K562 (cell line): ENCODE data around the gene PPIL6. TPM values are rescaled to one million over a fixed set of nuclear protein-coding genes. Genes with fewer than 3 reads are reported as not detected.

Source experiments
- ATAC-seq: fragments of 200-7000 bp; cut with Tn5 transposase; 3 replicates; pipeline ENCODE4 v1.9.1; 2020; ENCODE audit warnings: moderate library complexity
- BruUV-seq: library from RNA; stranded (reverse); fragments of 400-500 nt; replicated peaks from 2 replicates; lab custom pipeline; 2021; lab: Mats Ljungman, UMichigan
- CTCF ChIA-PET: fragments of 300-600 bp; formaldehyde crosslinking; extraction: SDS; loops from one replicate; lab custom pipeline; 2021; ENCODE audit warnings: low intra/inter-chr PET ratio; lab: Yijun Ruan, JAX
- POLR2A ChIA-PET: fragments of 300-600, 350-650 bp; sonication (Branson Sonifier 250); formaldehyde crosslinking; extraction: SDS; loops from one replicate; lab custom pipeline; 2021; ENCODE audit warnings: antibody characterized with exemption, inconsistent platforms; lab: Yijun Ruan, JAX
- DNase-seq, 4 experiments: peaks; one replicate each; pipeline versions ENCODE4 v3.0.0 to v3.0.0-alpha.2; 2011 to 2018; ENCODE audit warnings: low spot score in 3 of 4, mixed read lengths in 3 of 4; ENCODE audit errors: extremely low read depth in 1 of 4
- FAIRE-seq: peaks from 2 replicates; lab custom pipeline; 2011; peaks lifted over from hg19 to GRCh38; lab: Jason Lieb, UNC
- H2AFZ ChIP-seq: 2 replicates; pipeline ENCODE4 v1.6.0; 2011; ENCODE audit warnings: low read depth, low read length, control low read depth, inconsistent platforms
- H3K27ac ChIP-seq: fragments of 200-600 bp; 3 replicates; pipeline ENCODE4 v1.8.0; 2011; ENCODE audit warnings: low read depth, mild to moderate bottlenecking, control low read depth, inconsistent platforms, low read length, moderate library complexity, mixed read lengths; ENCODE audit errors: extremely low read depth
- H3K27me3 ChIP-seq, 2 experiments: fragments of 300-600 bp in 1 of 2; 2 replicates in 1 of 2; 3 replicates in 1 of 2; pipeline versions ENCODE4 v1.6.0 to v1.8.0; 2011; ENCODE audit warnings: inconsistent platforms in 2 of 2, low read length in 2 of 2, mild to moderate bottlenecking in 1 of 2, mixed read lengths in 1 of 2, moderate library complexity in 1 of 2; ENCODE audit not compliant: control insufficient read depth in 2 of 2, insufficient read depth in 2 of 2
- H3K36me3 ChIP-seq: fragments of 300-600 bp; 3 replicates; pipeline ENCODE4 v1.8.0; 2011; ENCODE audit warnings: mild to moderate bottlenecking, low read length, inconsistent platforms; ENCODE audit not compliant: control insufficient read depth, insufficient read depth
- H3K4me1 ChIP-seq, 2 experiments: fragments of 200-600 bp in 1 of 2; replicated peaks in 1 of 2; 2 replicates in 1 of 2; 3 replicates in 1 of 2; pipeline versions ENCODE4 v1.5.1 to v1.8.0; 2011; ENCODE audit warnings: inconsistent platforms in 2 of 2, low read length in 2 of 2, mild to moderate bottlenecking in 1 of 2, mixed read lengths in 1 of 2, moderate library complexity in 1 of 2; ENCODE audit not compliant: control insufficient read depth in 2 of 2, insufficient read depth in 2 of 2
- H3K4me2 ChIP-seq: 2 replicates; pipeline ENCODE4 v1.6.1; 2011; ENCODE audit warnings: low read length, control low read depth, inconsistent platforms, mixed read lengths; ENCODE audit not compliant: insufficient read depth
- H3K4me3 ChIP-seq: fragments of 200-600 bp; sonication (generic), shearing (Covaris generic); 2 replicates; pipeline ENCODE4 v1.5.1; 2016; ENCODE audit warnings: control low read depth, inconsistent platforms
- H3K79me2 ChIP-seq: fragments of 200-600 bp; 3 replicates; pipeline ENCODE4 v1.8.0; 2011; ENCODE audit warnings: low read length, inconsistent platforms; ENCODE audit not compliant: control insufficient read depth, insufficient read depth
- H3K9ac ChIP-seq, 2 experiments: 2 replicates each; pipeline versions ENCODE4 v1.6.0 to v1.6.1; 2011; ENCODE audit warnings: low read depth in 2 of 2, low read length in 2 of 2, control low read depth in 1 of 2, inconsistent platforms in 1 of 2, mild to moderate bottlenecking in 1 of 2, mixed read lengths in 1 of 2; ENCODE audit not compliant: insufficient read depth in 1 of 2
- H3K9me1 ChIP-seq: one replicate; pipeline ENCODE4 v1.6.0; 2011; ENCODE audit warnings: inconsistent platforms, mild to moderate bottlenecking, low read length, moderate library complexity; ENCODE audit not compliant: control insufficient read depth, insufficient read depth
- H3K9me3 ChIP-seq: replicated peaks from 2 replicates; pipeline ENCODE4 v1.5.1; 2011; ENCODE audit warnings: low read depth, low read length, inconsistent platforms; ENCODE audit not compliant: control insufficient read depth, insufficient read depth
- H4K20me1 ChIP-seq: replicated peaks from 2 replicates; pipeline ENCODE4 v1.6.1; 2011; ENCODE audit warnings: low read length, inconsistent platforms, mixed read lengths; ENCODE audit not compliant: control insufficient read depth, insufficient read depth
- ARID2 ChIP-seq: fragments of 450-650 bp; IDR thresholded peaks from 2 replicates; pipeline ENCODE4 v1.6.1; 2017; ENCODE audit warnings: antibody characterized with exemption, mild to moderate bottlenecking
- CC2D1A ChIP-seq: fragments of 450-650 bp; IDR thresholded peaks from 2 replicates; pipeline ENCODE4 v1.6.1; 2017; ENCODE audit warnings: mild to moderate bottlenecking
- CREBBP ChIP-seq: IDR thresholded peaks from one replicate; pipeline ENCODE4 v1.6.1; 2012; ENCODE audit warnings: low read depth, mild to moderate bottlenecking, control low read depth, inconsistent platforms, low read length
- DDX20 ChIP-seq: fragments of 450-650 bp; IDR thresholded peaks from 2 replicates; pipeline ENCODE4 v1.6.1; 2016; ENCODE audit warnings: missing genetic modification characterization, low read depth, mild to moderate bottlenecking, missing compliant biosample characterization, moderate library complexity
- KLF6 ChIP-seq: fragments of 250-450 bp; sonication (Bioruptor Pico); IDR thresholded peaks from 2 replicates; pipeline ENCODE4 v1.4.0; 2020; ENCODE audit warnings: mild to moderate bottlenecking, moderate library complexity, borderline replicate concordance
- NFATC3 ChIP-seq: fragments of 450-650 bp; IDR thresholded peaks from 2 replicates; pipeline ENCODE4 v1.6.1; 2017; ENCODE audit warnings: mild to moderate bottlenecking
- SNIP1 ChIP-seq: fragments of 450-650 bp; IDR thresholded peaks from 2 replicates; pipeline ENCODE4 v1.7.1; 2017; ENCODE audit warnings: low read depth, mild to moderate bottlenecking
- SRSF9 ChIP-seq: fragments of 200-400 bp; formaldehyde crosslinking; IDR thresholded peaks from 2 replicates; pipeline ENCODE4 v1.6.1; 2017; ENCODE audit warnings: low read depth, low read length, borderline replicate concordance
- TAF7 ChIP-seq: fragments of 450-650 bp; IDR thresholded peaks from 2 replicates; pipeline ENCODE4 v1.6.1; 2016; ENCODE audit warnings: missing genetic modification characterization, missing compliant biosample characterization
- ZFP36 ChIP-seq: fragments of 150-350 bp; IDR thresholded peaks from 2 replicates; pipeline ENCODE4 v1.6.1; 2018; ENCODE audit warnings: low read length, low read depth; ENCODE audit not compliant: partially characterized antibody
- ZFPM2 ChIP-seq: fragments of 250-450 bp; sonication (Bioruptor Pico); IDR thresholded peaks from 2 replicates; pipeline ENCODE4 v1.5.1; 2022; ENCODE audit warnings: mild to moderate bottlenecking
- ZNF354B ChIP-seq: fragments of 250-450 bp; sonication (Bioruptor Pico); IDR thresholded peaks from 2 replicates; pipeline ENCODE4 v1.4.0; 2020
- ZNF586 ChIP-seq: fragments of 450-650 bp; formaldehyde crosslinking; conservative IDR thresholded peaks from 2 replicates; pipeline ENCODE4 v1.4.0; 2020; ENCODE audit warnings: mild to moderate bottlenecking, moderate library complexity
- WGBS: fragments of 100-300 bp; shearing (Covaris generic); methylation state at CpG from one replicate; pipeline ENCODE4 v1.1.6; 2016; ENCODE audit warnings: low coverage, mixed read lengths; ENCODE audit not compliant: insufficient coverage; ENCODE audit errors: missing lambda C conversion rate; 5-methylcytosine and 5-hydroxymethylcytosine counted together
- in situ Hi-C: fragments of 300-500 bp; cut with MboI; formaldehyde crosslinking; loops from 4 replicates; pipeline ENCODE4 v1.15.0; 2018; ENCODE audit warnings: inconsistent platforms, mixed read lengths
- intact Hi-C: fragments of 100-400 bp; cut with micrococcal nuclease; formaldehyde crosslinking; loops from 2 replicates; pipeline ENCODE4 v1.14.2; 2022
- polyA plus RNA-seq, 8 experiments: library from polyadenylated mRNA; depleted of rRNA in 4 of 8; stranded (reverse) in 5 of 8; unstranded in 3 of 8; fragments of >200 nt; fragmentation: Nextera tagmentation in 2 of 8; fragmentation: Illumina TruSeq in 1 of 8; extraction: Ambion mirVana in 2 of 8; extraction: Trizol in 1 of 8; gene quantifications; 2 replicates each; pipeline versions ENCODE4 v1.2.1 to v1.2.3, GENCODE V29; 2011 to 2014; ENCODE audit warnings: inconsistent platforms in 1 of 8, missing spikeins in 1 of 8
- total RNA-seq, 7 experiments: library from RNA; depleted of rRNA in 6 of 7; stranded (reverse); fragments of >200 nt in 6 of 7; fragmentation: Illumina TruSeq in 2 of 7; extraction: Trizol in 2 of 7; gene quantifications; 2 replicates each; pipeline versions ENCODE4 v1.2.1 to v1.2.3, GENCODE V29; 2011 to 2021; ENCODE audit warnings: low replicate concordance in 1 of 7
- TF ChIP-seq, protein P1 (sequence below): sonication (generic); formaldehyde crosslinking; IDR thresholded peaks from 2 replicates; pipeline ENCODE4 v1.8.0; 2022; ENCODE audit warnings: mild to moderate bottlenecking, missing genetic modification reagents, borderline replicate concordance
- TF ChIP-seq, protein P2 (sequence below): fragments of 250-450 bp; sonication (Bioruptor Pico); IDR thresholded peaks from 2 replicates; pipeline ENCODE4 v1.9.0; 2021; ENCODE audit warnings: mild to moderate bottlenecking, inconsistent platforms

Gene PPIL6
- total and polyA plus RNA-seq, 9 of the 15 experiments (the other 6 are each of a cell fraction or from before 2014, with no cell fraction given), result 0.03 to 0.98 (median 0.41) TPM; not detected in 1

DNA sequence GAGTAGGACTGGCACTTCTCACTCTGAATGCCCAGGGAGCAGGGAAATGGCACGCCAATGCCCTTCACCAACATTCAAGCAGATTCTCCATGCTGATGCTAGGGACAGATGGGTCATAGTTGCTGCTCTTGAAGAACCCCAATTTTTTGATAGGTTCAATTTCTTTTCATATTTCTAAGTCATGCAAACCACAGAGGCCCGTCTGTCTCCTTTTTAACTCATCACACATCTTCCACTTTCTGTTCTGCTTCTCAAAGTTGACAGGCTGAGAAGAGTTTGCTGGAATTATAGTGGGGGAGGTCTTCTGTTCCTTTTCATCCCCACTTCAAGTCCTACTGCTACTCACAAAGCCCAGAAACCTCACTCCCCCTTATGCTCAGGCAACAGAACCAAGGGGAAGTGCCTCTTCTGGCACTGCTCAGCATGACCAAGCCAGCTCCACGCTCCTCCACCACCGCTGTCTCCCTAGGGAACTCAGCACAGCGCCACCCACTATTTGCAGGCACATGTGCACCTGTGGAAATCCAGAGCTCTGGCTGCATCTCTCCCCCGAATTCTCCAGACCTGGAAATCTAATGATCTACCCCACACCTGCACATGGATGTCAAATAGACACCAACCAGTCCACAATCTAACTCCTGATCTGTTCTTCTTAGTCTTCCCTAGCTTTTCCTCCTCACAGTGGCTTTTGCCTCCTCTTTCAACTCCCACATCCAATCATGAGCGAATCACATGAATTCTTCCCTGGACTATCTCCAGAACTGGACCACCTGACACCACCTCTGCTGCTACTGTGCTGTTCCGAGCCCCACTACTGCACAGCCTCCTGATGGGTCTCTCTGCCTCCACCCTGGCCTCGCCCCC, 31.9 kb upstream of the PPIL6 start:
- CTCF ChIA-PET, result no interaction called here

More for the DNA sequence above, 31.9 kb upstream of the PPIL6 start:
- POLR2A ChIA-PET, result interaction anchor here (1.4 to 1.7 kb wide), 2 partner anchors 10 to 88 kb away, joined by 3 to 5 read pairs; no protein-coding TSS in a partner anchor
- peaks cover 12% of the 10 kb centered on the region for H3K79me2 ChIP-seq
- peak; percentile 55 for FAIRE-seq
- H3K9ac ChIP-seq, result no peak overlapping the region
- in situ Hi-C loops, result no loop called here
- no peak overlapping the region for H2AFZ ChIP-seq
- H3K27me3 ChIP-seq, result no peaks in the 10 kb centered on the region
- H3K4me3 ChIP-seq, result no peak overlapping the region
- 94% methylated on average over 8 of the region's 9 CpGs for WGBS
- no peak overlapping the region for H3K27ac ChIP-seq
- no peak for DNase-seq
- intact Hi-C loops, result no loop called here
- H3K4me1 ChIP-seq, result peaks cover 1 to 4% of the 10 kb centered on the region in 2 experiments; a peak in 2 of 5 replicates
- no peaks in the 10 kb centered on the region for H3K9me3 ChIP-seq
- BruUV-seq, result no TSS peak
- TF ChIP-seq NFATC3 (no peak), ZNF354B (CRISPR knock-in tag) (no peak), ZFP36 (no peak), CREBBP (no peak), ARID2 (no peak), TAF7 (tag) (no peak), DDX20 (no peak), ZNF586 (CRISPR knock-in tag) (no peak), SRSF9 (no peak), KLF6 (no peak), ZFPM2 (CRISPR knock-in tag) (no peak), CC2D1A (no peak), SNIP1 (no peak)
- TF ChIP-seq, protein P1, sequence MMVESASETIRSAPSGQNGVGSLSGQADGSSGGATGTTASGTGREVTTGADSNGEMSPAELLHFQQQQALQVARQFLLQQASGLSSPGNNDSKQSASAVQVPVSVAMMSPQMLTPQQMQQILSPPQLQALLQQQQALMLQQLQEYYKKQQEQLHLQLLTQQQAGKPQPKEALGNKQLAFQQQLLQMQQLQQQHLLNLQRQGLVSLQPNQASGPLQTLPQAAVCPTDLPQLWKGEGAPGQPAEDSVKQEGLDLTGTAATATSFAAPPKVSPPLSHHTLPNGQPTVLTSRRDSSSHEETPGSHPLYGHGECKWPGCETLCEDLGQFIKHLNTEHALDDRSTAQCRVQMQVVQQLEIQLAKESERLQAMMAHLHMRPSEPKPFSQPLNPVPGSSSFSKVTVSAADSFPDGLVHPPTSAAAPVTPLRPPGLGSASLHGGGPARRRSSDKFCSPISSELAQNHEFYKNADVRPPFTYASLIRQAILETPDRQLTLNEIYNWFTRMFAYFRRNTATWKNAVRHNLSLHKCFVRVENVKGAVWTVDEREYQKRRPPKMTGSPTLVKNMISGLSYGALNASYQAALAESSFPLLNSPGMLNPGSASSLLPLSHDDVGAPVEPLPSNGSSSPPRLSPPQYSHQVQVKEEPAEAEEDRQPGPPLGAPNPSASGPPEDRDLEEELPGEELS (CRISPR knock-in tag), result no peak
- TF ChIP-seq, protein P2, sequence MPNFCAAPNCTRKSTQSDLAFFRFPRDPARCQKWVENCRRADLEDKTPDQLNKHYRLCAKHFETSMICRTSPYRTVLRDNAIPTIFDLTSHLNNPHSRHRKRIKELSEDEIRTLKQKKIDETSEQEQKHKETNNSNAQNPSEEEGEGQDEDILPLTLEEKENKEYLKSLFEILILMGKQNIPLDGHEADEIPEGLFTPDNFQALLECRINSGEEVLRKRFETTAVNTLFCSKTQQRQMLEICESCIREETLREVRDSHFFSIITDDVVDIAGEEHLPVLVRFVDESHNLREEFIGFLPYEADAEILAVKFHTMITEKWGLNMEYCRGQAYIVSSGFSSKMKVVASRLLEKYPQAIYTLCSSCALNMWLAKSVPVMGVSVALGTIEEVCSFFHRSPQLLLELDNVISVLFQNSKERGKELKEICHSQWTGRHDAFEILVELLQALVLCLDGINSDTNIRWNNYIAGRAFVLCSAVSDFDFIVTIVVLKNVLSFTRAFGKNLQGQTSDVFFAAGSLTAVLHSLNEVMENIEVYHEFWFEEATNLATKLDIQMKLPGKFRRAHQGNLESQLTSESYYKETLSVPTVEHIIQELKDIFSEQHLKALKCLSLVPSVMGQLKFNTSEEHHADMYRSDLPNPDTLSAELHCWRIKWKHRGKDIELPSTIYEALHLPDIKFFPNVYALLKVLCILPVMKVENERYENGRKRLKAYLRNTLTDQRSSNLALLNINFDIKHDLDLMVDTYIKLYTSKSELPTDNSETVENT (CRISPR knock-in tag), result no peak
- TF ChIP-seq, all 486 proteins: peak for 0
- H3K9me1 ChIP-seq, result peaks cover 3% of the 10 kb centered on the region
- no peak overlapping the region for H3K4me2 ChIP-seq
- H4K20me1 ChIP-seq, result 0 out of 2 replicates have a peak, but pooled peaks cover 3% of the 10 kb centered on the region
- H3K36me3 ChIP-seq, result peaks cover 96% of the 10 kb centered on the region
- no peak for ATAC-seq
